Stimulated activated naive CD8-positive, alpha-beta T cell treated with anti-CD3 and anti-CD28 coated beads, Interleukin-15, Interleukin-2, amounts not matched to agents 100 ng/mL and 50 ng/mL, for 24 hours (primary cell): Measurements from ENCODE around the gene NCOA1.

Experiments used
- H3K27ac Mint-ChIP-seq: one replicate; pipeline ENCODE4 v1.8.0; 2021; ENCODE audit warnings: mild to moderate bottlenecking, mixed read lengths
- H3K27me3 Mint-ChIP-seq: one replicate; pipeline ENCODE4 v1.8.0; 2021; ENCODE audit warnings: mixed read lengths
- H3K36me3 Mint-ChIP-seq: one replicate; pipeline ENCODE4 v1.8.0; 2021; ENCODE audit warnings: low read depth, mixed read lengths
- H3K4me1 Mint-ChIP-seq: one replicate; pipeline ENCODE4 v1.8.0; 2021; ENCODE audit warnings: low read depth, mixed read lengths
- H3K4me3 Mint-ChIP-seq: one replicate; pipeline ENCODE4 v1.8.0; 2021; ENCODE audit warnings: mild to moderate bottlenecking, mixed read lengths
- H3K9me3 Mint-ChIP-seq: one replicate; pipeline ENCODE4 v1.8.0; 2021; ENCODE audit warnings: mixed read lengths

Gene NCOA1

DNA sequence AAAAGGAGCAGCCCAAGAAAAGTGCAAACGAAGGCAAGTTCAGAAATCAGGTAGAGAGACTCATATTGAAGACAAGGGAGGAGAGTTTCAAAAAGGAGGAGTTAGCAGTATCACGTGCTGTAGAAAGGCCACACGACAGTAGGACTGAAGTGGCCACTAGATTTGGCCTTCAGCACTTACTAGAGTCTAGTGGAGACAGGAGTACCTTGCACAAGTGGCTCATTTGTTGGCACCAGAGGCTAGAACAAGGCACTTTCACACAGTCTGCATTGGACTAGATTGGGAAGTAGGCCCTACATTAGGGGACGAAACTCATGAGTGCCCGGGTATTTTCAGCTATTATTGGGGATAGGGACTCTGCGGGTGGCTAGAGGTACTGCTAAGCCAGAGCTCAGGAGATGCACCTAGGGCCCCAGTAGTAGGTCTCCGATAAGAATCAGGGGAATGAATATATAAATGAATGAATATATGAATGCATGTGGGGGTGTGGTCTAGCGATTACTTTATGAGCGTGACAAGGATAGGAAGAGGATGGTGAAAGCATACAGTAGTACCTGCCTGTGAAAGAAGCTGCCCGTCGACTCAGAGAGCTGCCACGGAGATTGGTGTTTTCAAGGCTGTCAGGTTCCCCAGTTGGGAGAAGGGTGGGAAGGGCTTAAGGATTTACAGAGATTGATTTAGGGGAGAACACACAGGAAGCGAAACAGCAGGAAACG, 1.4 kb upstream of the NCOA1 start:
- no peaks in the 10 kb centered on the region for H3K9me3 Mint-ChIP-seq
- H3K27ac Mint-ChIP-seq: peak overlapping the region; percentile 96
- H3K27me3 Mint-ChIP-seq: no peaks in the 10 kb centered on the region
- peaks cover 43% of the 10 kb centered on the region for H3K4me1 Mint-ChIP-seq
- H3K4me3 Mint-ChIP-seq: peak overlapping the region; percentile 90
- no peaks in the 10 kb centered on the region for H3K36me3 Mint-ChIP-seq

DNA sequence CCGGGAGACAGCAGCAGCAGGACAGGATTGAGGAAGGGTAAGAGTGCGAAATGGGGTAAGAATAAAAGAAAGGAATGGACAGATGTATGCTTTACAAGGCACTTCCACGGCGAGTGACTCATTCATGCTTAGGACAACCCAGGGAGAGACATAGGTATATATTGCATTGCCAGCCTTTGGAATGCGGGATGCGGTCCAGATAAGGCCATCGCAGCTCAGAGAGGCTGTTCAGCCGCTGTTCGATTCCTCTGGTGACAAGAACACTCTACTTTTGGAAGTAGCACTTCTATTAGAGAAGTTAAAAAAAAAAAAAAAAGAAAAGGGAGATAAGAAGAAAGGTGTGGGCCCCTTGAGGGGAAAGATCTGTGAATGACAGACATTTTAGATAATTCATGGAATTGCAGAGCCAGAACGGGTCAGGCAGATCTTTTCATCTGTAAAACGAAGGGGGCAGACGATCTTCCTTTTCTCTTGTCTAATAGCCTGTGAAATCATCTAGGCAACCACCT, 819 bp upstream of the NCOA1 start:
- Mint-ChIP-seq H3K27ac (peak overlapping the region; percentile 96), H3K36me3 (no peaks in the 10 kb centered on the region), H3K4me3 (peak overlapping the region; percentile 90), H3K9me3 (no peaks in the 10 kb centered on the region), H3K27me3 (no peaks in the 10 kb centered on the region), H3K4me1 (peaks cover 46% of the 10 kb centered on the region)

DNA sequence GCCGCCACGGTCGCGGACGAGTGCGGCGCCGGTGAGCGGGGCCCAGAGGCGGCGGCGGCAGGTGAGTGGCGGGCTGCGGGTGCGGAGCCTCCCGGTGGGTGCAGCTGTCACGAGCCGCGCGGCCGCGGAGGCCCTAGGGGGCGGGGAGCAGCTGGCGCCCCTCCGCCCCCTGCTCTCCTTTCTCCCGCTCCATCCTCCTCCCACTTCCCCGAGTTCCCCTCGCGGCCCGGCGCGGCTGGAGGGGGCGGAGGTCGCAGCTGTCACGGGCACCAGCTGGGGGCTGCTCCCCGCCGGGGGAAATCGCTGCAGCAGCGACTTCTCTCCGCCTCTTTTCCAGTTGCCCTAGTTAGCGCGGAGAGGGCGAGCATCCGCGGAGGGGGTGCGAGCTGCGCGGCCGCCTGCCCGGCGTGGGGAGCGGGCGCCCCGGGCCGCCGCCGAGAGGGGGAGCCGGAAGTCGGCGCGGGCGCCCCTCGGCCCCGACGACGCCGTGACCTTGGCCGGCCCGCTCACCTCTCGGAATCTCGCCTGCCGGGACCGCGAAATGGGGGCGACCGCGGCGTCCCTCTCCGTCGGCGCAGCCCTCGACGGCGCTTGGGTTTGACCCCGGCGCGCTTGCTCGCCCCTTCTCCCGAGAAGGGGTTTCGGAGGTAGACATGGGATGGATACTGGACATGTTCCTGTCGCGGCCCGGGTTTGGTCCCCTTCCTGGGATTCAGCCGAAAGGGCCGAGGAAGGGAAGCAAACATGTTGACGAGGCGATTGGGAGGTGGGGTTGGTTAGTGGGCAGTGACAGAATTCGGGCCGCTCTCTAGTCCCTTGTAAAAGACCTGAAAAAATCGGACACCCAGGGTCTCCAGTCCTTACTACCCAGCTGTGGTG, 727 bp downstream of the NCOA1 start:
- Mint-ChIP-seq H3K9me3 (no peaks in the 10 kb centered on the region), H3K4me3 (peak overlapping the region; percentile 85), H3K36me3 (no peaks in the 10 kb centered on the region), H3K27me3 (no peaks in the 10 kb centered on the region), H3K27ac (peak overlapping the region; percentile 81), H3K4me1 (peaks cover 58% of the 10 kb centered on the region)

DNA sequence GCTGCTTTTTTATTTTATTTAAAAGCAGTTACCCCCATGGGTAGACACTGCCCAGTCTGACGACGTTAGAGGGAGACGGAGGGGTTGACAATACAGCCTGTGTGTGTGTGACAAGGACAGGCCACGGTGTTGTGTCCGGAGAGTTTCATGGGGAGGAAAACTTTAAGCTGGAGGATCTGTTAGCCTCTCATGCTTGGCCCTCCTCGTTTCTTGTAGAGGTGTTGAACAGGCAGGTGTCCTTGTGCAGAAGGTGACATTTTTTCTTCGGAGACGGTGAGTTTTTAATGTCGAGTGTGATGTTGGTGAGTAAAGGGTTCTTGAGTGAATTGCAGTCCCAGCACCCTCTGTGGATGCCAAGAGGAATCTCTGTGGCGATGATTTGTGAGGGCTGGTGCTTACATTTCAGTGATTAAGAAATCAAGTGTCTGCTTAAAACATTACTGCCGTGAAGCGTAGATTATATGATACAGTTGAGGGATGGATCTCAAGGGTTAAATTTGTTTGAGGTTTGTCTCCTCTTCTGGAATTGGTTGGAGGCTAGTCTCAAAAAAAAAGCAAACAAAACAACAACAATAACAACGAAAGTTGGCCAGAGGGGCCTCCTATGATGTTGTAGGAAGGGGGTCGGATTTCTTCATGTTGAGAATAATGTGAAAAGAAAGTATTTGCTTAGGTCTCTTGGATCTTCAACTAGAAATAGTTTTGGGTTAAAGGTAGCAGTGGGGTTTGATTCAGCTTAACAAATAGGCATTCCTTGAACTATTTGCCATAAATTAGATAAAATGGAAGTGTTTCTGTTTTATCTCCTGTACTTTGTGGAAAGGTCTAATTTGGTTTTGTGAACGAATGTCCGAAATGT, 1.6 kb downstream of the NCOA1 start:
- no peaks in the 10 kb centered on the region for H3K36me3 Mint-ChIP-seq
- H3K9me3 Mint-ChIP-seq: no peaks in the 10 kb centered on the region
- peak overlapping the region; percentile 85 for H3K4me3 Mint-ChIP-seq
- peak overlapping the region; percentile 81 for H3K27ac Mint-ChIP-seq
- no peaks in the 10 kb centered on the region for H3K27me3 Mint-ChIP-seq
- H3K4me1 Mint-ChIP-seq: peaks cover 66% of the 10 kb centered on the region

DNA sequence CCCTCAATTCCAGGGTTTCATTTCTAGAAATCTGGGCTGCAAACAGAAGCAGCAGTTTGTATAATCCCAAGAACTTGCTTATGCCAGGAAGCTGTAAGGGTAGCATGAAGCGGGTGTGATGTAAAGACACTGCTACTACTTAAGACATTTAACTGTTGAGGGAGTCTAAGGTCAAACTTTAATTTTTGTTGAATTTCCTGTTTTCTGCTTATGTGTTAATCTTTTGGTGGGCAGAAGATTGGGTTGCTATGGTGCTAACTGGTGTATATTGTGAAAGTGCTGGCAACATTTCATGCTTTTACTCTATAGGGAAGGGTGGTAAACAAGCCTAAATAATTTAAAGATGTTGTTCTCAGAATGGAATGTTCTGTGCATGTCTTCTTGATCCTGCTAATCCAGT, 2.7 kb downstream of the NCOA1 start:
- H3K9me3 Mint-ChIP-seq: no peaks in the 10 kb centered on the region
- no peaks in the 10 kb centered on the region for H3K27me3 Mint-ChIP-seq
- no peak overlapping the region for H3K27ac Mint-ChIP-seq
- peaks cover 71% of the 10 kb centered on the region for H3K4me1 Mint-ChIP-seq
- no peaks in the 10 kb centered on the region for H3K36me3 Mint-ChIP-seq
- peak overlapping the region; percentile 85 for H3K4me3 Mint-ChIP-seq

DNA sequence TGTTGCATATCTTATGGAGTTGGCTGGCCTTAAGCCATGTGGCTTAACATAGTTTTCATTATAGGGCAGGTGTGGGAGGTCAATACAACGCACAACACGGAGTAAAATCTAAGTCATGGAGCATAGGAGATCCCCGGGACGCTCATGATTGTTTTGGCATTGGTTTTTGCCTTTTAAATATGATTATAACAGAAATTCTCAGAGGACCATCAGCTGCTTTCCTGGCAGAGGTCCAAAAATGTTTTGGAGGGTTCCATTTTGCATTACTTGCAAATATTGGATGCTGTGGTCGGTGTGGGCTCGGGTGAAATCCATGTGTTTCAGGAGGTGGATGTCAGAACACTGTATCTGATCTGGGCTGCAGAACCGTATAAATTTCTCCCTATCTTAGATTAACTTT, 3.4 kb downstream of the NCOA1 start:
- Mint-ChIP-seq H3K27ac (no peak overlapping the region), H3K9me3 (no peaks in the 10 kb centered on the region), H3K4me1 (peaks cover 67% of the 10 kb centered on the region), H3K27me3 (no peaks in the 10 kb centered on the region), H3K4me3 (no peak overlapping the region), H3K36me3 (no peaks in the 10 kb centered on the region)

DNA sequence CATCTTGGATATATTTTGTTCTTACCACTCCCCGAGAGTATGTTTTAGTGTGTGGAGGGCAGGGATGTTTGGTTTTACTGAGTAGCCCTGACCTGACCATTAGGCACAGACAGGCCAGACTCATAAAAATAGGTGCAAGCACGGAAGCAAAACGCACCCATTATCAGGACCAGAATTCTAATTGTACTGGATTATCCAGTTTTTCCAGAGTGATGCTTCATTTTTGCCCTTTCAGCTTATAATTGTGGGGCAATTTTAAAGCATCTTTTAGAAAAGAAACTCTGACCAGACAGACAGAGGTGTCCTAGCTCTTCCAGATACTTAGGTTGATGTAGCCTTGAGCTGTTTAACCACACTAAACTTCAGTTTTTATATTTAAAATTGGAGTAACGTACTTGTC, 4.4 kb downstream of the NCOA1 start:
- Mint-ChIP-seq H3K36me3 (no peaks in the 10 kb centered on the region), H3K4me3 (no peak overlapping the region), H3K27ac (no peak overlapping the region), H3K27me3 (no peaks in the 10 kb centered on the region), H3K4me1 (peaks cover 59% of the 10 kb centered on the region), H3K9me3 (no peaks in the 10 kb centered on the region)

- H3K27me3 Mint-ChIP-seq: no peaks in the 10 kb centered on the region
- H3K4me3 Mint-ChIP-seq: no peak overlapping the region
- H3K36me3 Mint-ChIP-seq: no peaks in the 10 kb centered on the region
- no peaks in the 10 kb centered on the region for H3K9me3 Mint-ChIP-seq
- H3K4me1 Mint-ChIP-seq: peaks cover 59% of the 10 kb centered on the region
- no peak overlapping the region for H3K27ac Mint-ChIP-seq
Measured at GRCh38 chr2:24496959-24497358, 5.9 kb downstream of the NCOA1 start.

DNA sequence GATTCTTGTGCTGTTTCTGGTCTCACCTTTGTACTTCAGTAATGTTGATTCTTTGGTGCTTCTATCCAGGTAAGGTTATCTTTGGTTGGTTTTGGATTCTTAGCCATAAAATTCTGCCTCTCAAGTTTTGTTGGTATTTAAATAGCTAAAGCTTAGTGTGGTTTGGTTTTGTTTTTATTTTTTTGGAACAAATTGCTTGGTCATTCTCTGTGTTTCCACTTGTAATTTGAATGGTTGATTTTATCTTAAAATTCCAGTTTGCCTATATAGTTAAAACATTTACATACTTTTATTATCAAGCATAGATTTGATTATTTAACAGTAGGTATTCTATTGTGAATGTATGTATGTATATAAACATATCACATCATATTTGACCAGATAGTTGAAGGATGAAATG, 6.6 kb downstream of the NCOA1 start:
- H3K4me3 Mint-ChIP-seq: no peak overlapping the region
- H3K4me1 Mint-ChIP-seq: peaks cover 59% of the 10 kb centered on the region
- no peaks in the 10 kb centered on the region for H3K36me3 Mint-ChIP-seq
- no peaks in the 10 kb centered on the region for H3K9me3 Mint-ChIP-seq
- no peaks in the 10 kb centered on the region for H3K27me3 Mint-ChIP-seq
- H3K27ac Mint-ChIP-seq: no peak overlapping the region

- H3K9me3 Mint-ChIP-seq: no peaks in the 10 kb centered on the region
- no peaks in the 10 kb centered on the region for H3K27me3 Mint-ChIP-seq
- no peaks in the 10 kb centered on the region for H3K36me3 Mint-ChIP-seq
- H3K27ac Mint-ChIP-seq: no peak overlapping the region
- no peak overlapping the region for H3K4me3 Mint-ChIP-seq
- peaks cover 59% of the 10 kb centered on the region for H3K4me1 Mint-ChIP-seq
Measured at GRCh38 chr2:24498121-24498520, 7.1 kb downstream of the NCOA1 start.

DNA sequence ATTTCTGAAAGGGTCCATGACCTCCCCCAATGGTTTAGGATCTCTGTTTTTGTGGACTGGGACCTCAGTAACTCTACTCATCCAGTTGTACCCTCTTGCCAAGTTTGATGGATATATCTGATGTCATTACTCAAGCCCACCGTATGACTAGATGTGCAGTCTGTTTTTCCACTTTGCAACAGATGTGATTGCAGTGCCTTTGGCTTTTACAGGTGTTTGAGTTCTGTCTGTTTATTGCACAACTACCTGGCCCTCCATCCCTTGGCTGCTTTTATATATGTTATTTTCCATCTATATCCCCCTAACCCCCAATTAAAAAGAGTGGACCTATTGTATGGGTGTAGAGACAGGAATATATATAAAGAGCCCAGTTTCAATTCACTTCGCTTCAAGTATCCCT, 10.8 kb downstream of the NCOA1 start:
- no peak overlapping the region for H3K27ac Mint-ChIP-seq
- H3K4me3 Mint-ChIP-seq: no peak overlapping the region
- H3K9me3 Mint-ChIP-seq: no peaks in the 10 kb centered on the region
- H3K36me3 Mint-ChIP-seq: peaks cover 5% of the 10 kb centered on the region
- H3K27me3 Mint-ChIP-seq: no peaks in the 10 kb centered on the region
- H3K4me1 Mint-ChIP-seq: peaks cover 56% of the 10 kb centered on the region

GRCh38 chr2:24505534-24506275, 14.7 kb downstream of the NCOA1 start:
- Mint-ChIP-seq H3K27ac (no peak overlapping the region), H3K4me1 (peaks cover 73% of the 10 kb centered on the region), H3K27me3 (no peaks in the 10 kb centered on the region), H3K4me3 (no peak overlapping the region), H3K9me3 (no peaks in the 10 kb centered on the region), H3K36me3 (peaks cover 5% of the 10 kb centered on the region)

- Mint-ChIP-seq H3K36me3 (peaks cover 9% of the 10 kb centered on the region), H3K4me1 (peaks cover 87% of the 10 kb centered on the region), H3K27me3 (no peaks in the 10 kb centered on the region), H3K9me3 (no peaks in the 10 kb centered on the region), H3K4me3 (no peak overlapping the region), H3K27ac (no peak overlapping the region)
Measured at GRCh38 chr2:24507549-24507948, 16.5 kb downstream of the NCOA1 start.

DNA sequence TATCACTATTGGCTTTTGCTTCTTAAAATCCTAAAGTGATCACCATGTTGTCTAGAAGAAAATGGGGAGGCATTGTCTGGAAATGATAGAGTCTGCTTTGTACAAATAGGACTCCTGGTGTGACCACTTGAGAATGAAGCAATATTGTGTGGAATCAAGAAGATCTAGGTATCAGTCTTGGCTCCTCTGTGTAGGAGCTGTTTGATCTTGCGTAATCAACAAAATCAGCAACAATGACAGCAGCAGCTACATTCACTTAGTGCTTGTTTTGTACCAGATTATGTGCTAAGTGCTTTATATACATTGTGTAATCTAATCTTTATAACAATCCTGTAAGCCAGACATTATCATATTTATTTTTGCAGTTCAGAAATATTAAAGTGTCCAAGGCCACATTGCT, 17.8 kb downstream of the NCOA1 start:
- Mint-ChIP-seq H3K4me3 (peak overlapping the region; percentile 3), H3K4me1 (peaks cover 91% of the 10 kb centered on the region), H3K27ac (peak overlapping the region; percentile 53), H3K36me3 (peaks cover 9% of the 10 kb centered on the region), H3K27me3 (no peaks in the 10 kb centered on the region), H3K9me3 (no peaks in the 10 kb centered on the region)
